Keratinocyte (primary cell): ENCODE data around the gene DDAH1. TPM values are rescaled to one million over a fixed set of nuclear protein-coding genes. Genes with fewer than 3 reads are reported as not detected.

Source experiments
- DNase-seq: peaks from one replicate; pipeline ENCODE4 v3.0.0-alpha.2; 2011; ENCODE audit warnings: low read depth, missing footprints, low spot score
- FAIRE-seq: peaks from 2 replicates; lab custom pipeline; 2011; peaks lifted over from hg19 to GRCh38; lab: Jason Lieb, UNC
- H2AFZ ChIP-seq: 2 replicates; pipeline ENCODE4 v1.6.0; 2012; ENCODE audit warnings: low read length, control low read depth, inconsistent platforms; ENCODE audit not compliant: control insufficient read depth
- H3K27ac ChIP-seq: 2 replicates; pipeline ENCODE4 v1.5.1; 2011; ENCODE audit warnings: low read length; ENCODE audit not compliant: control insufficient read depth, insufficient read depth
- H3K27me3 ChIP-seq: 3 replicates; pipeline ENCODE4 v1.6.0; 2011; ENCODE audit warnings: low read length; ENCODE audit not compliant: control insufficient read depth, insufficient read depth; ENCODE audit errors: extremely low read depth
- H3K36me3 ChIP-seq, 2 experiments: 2 replicates in 1 of 2; 3 replicates in 1 of 2; pipeline ENCODE4 v1.5.1; 2011; ENCODE audit warnings: low read length in 2 of 2, mild to moderate bottlenecking in 1 of 2; ENCODE audit not compliant: control insufficient read depth in 2 of 2, insufficient read depth in 2 of 2; ENCODE audit errors: extremely low read depth in 1 of 2
- H3K4me1 ChIP-seq: 3 replicates; pipeline ENCODE4 v1.5.1; 2011; ENCODE audit warnings: low read length; ENCODE audit not compliant: control insufficient read depth, insufficient read depth; ENCODE audit errors: extremely low read depth
- H3K4me2 ChIP-seq: 3 replicates; pipeline ENCODE4 v1.6.0; 2011; ENCODE audit warnings: low read depth, low read length; ENCODE audit not compliant: control insufficient read depth, insufficient read depth; ENCODE audit errors: extremely low read depth
- H3K4me3 ChIP-seq, 3 experiments: fragments of 200-600 bp in 1 of 3; sonication (generic) in 1 of 3; 2 replicates in 2 of 3; 3 replicates in 1 of 3; pipeline ENCODE4 v1.5.1; 2011 to 2016; ENCODE audit warnings: low read length in 3 of 3, mild to moderate bottlenecking in 3 of 3, control low read depth in 2 of 3, inconsistent platforms in 1 of 3, low read depth in 1 of 3, mixed read lengths in 1 of 3, mixed run types in 1 of 3, moderate library complexity in 1 of 3; ENCODE audit not compliant: control insufficient read depth in 2 of 3, insufficient read depth in 2 of 3; ENCODE audit errors: extremely low read depth in 1 of 3
- H3K79me2 ChIP-seq: 2 replicates; pipeline ENCODE4 v1.6.0; 2012; ENCODE audit warnings: low read length; ENCODE audit not compliant: control insufficient read depth, insufficient read depth
- H3K9ac ChIP-seq: 3 replicates; pipeline ENCODE4 v1.6.0; 2011; ENCODE audit warnings: low read length; ENCODE audit not compliant: control insufficient read depth, insufficient read depth; ENCODE audit errors: extremely low read depth
- H3K9me1 ChIP-seq: 3 replicates; pipeline ENCODE4 v1.6.0; 2011; ENCODE audit warnings: low read length; ENCODE audit not compliant: control insufficient read depth, insufficient read depth; ENCODE audit errors: extremely low read depth
- H3K9me3 ChIP-seq: 2 replicates; pipeline ENCODE4 v1.5.1; 2012; ENCODE audit warnings: low read depth, low read length; ENCODE audit not compliant: control insufficient read depth
- H4K20me1 ChIP-seq: 3 replicates; pipeline ENCODE4 v1.6.0; 2011; ENCODE audit warnings: low read length; ENCODE audit not compliant: control insufficient read depth, insufficient read depth; ENCODE audit errors: extremely low read depth
- CTCF ChIP-seq, 3 experiments: IDR thresholded peaks in 1 of 3; conservative IDR thresholded peaks in 1 of 3; optimal IDR thresholded peaks in 1 of 3; 2 replicates in 2 of 3; 3 replicates in 1 of 3; pipeline versions ENCODE3 to v1.5.1; 2011; ENCODE audit warnings: low read length in 3 of 3, mild to moderate bottlenecking in 3 of 3, moderate library complexity in 2 of 3, control low read depth in 1 of 3, inconsistent platforms in 1 of 3; ENCODE audit not compliant: insufficient read depth in 2 of 3; ENCODE audit errors: extremely low read depth in 1 of 3
- EZH2 ChIP-seq: IDR thresholded peaks from one replicate; pipeline ENCODE4 v1.6.1; 2012; ENCODE audit warnings: inconsistent platforms, mild to moderate bottlenecking, low read length, moderate library complexity
- dilution Hi-C: fragments of 300-500 bp; cut with MboI; formaldehyde crosslinking; loops from one replicate; pipeline ENCODE4 v1.7.0; 2020; ENCODE audit warnings: low sequenced_read_pairs; ENCODE audit not compliant: extremely low pct_ligation_motif_present
- polyA plus RNA-seq, 5 experiments: library from polyadenylated mRNA; depleted of rRNA in 3 of 5; stranded (reverse) in 3 of 5; stranded (forward) in 1 of 5; unstranded in 1 of 5; fragments of >200 nt; gene quantifications; 1 replicate in 1 of 5; 2 replicates in 3 of 5; 3 replicates in 1 of 5; pipeline versions ENCODE4 v1.2.1 to v1.2.3, GENCODE V29; 2011 to 2012; ENCODE audit warnings: missing spikeins in 2 of 5, low read depth in 1 of 5, low replicate concordance in 1 of 5

Gene DDAH1
- polyA plus RNA-seq, 1 donor (not counting 4 experiments of a cell fraction or from before 2014, with no cell fraction given): 5.8 TPM

GRCh38 chr1:85326851-85327250 lies 138.1 kb downstream of the DDAH1 start:
- no peak for FAIRE-seq
- H4K20me1 ChIP-seq: no peaks in the 10 kb centered on the region
- no peaks in the 10 kb centered on the region for H3K79me2 ChIP-seq
- H3K9me1 ChIP-seq: no peaks in the 10 kb centered on the region
- no peak for DNase-seq
- no peak overlapping the region for H3K4me2 ChIP-seq
- no peak overlapping the region for H2AFZ ChIP-seq
- H3K36me3 ChIP-seq: no peaks in the 10 kb centered on the region
- no peaks in the 10 kb centered on the region for H3K9me3 ChIP-seq
- H3K4me1 ChIP-seq: peaks cover 53% of the 10 kb centered on the region
- no peaks in the 10 kb centered on the region for H3K27me3 ChIP-seq
- no peak overlapping the region for H3K9ac ChIP-seq
- dilution Hi-C loops: no loop called here
- no peak overlapping the region for H3K4me3 ChIP-seq
- H3K27ac ChIP-seq: no peak overlapping the region
- no peak for TF ChIP-seq CTCF (optimal IDR thresholded peaks at IDR 0.05 in 1 of 3, IDR thresholded peaks at IDR 0.05 in 1 of 3, conservative IDR thresholded peaks at IDR 0.05 in 1 of 3; ENCODE audit: extremely low read depth in 1 of 3, insufficient read depth in 2 of 3, low read length in 3 of 3)
- no peak for TF ChIP-seq EZH2

GRCh38 chr1:85326336-85326735 lies 138.6 kb downstream of the DDAH1 start:
- dilution Hi-C loops: no loop called here
- Histone ChIP-seq H3K9ac (no peak overlapping the region), H3K27me3 (no peaks in the 10 kb centered on the region), H4K20me1 (no peaks in the 10 kb centered on the region), H2AFZ (no peak overlapping the region), H3K9me1 (no peaks in the 10 kb centered on the region), H3K79me2 (no peaks in the 10 kb centered on the region), H3K4me1 (peaks cover 58% of the 10 kb centered on the region), H3K4me3 (no peak overlapping the region), H3K4me2 (no peak overlapping the region), H3K9me3 (no peaks in the 10 kb centered on the region), H3K27ac (no peak overlapping the region), H3K36me3 (no peaks in the 10 kb centered on the region)
- no peak for TF ChIP-seq EZH2
- no peak for TF ChIP-seq CTCF (optimal IDR thresholded peaks at IDR 0.05 in 1 of 3, IDR thresholded peaks at IDR 0.05 in 1 of 3, conservative IDR thresholded peaks at IDR 0.05 in 1 of 3; ENCODE audit: extremely low read depth in 1 of 3, insufficient read depth in 2 of 3, low read length in 3 of 3)
- FAIRE-seq (no peak), DNase-seq (no peak)
